Stomach (tissue), 4 donors: Measurements from ENCODE around the gene GRK1.

Experiments used
- CTCF ChIP-seq, 7 experiments: fragments of 450-650 bp in 4 of 7; fragments of 200-600 bp in 3 of 7; sonication (generic) in 3 of 7; IDR thresholded peaks; one replicate each; pipeline ENCODE4 v1.5.1; 2016 to 2019; ENCODE audit warnings: antibody characterized with exemption in 7 of 7, control low read depth in 2 of 7, mild to moderate bottlenecking in 1 of 7
- POLR2A ChIP-seq, 4 donors: fragments of 450-650 bp; IDR thresholded peaks; one replicate each; pipeline ENCODE4 v1.6.1; 2016; ENCODE audit warnings: antibody characterized with exemption in 4 of 4, control low read depth in 2 of 4, mild to moderate bottlenecking in 1 of 4, moderate library complexity in 1 of 4
- POLR2AphosphoS5 ChIP-seq, 3 donors: sonication (generic); formaldehyde crosslinking; IDR thresholded peaks; one replicate each; pipeline ENCODE4 v1.6.1; 2016; ENCODE audit warnings: antibody characterized with exemption in 3 of 3

DNA sequence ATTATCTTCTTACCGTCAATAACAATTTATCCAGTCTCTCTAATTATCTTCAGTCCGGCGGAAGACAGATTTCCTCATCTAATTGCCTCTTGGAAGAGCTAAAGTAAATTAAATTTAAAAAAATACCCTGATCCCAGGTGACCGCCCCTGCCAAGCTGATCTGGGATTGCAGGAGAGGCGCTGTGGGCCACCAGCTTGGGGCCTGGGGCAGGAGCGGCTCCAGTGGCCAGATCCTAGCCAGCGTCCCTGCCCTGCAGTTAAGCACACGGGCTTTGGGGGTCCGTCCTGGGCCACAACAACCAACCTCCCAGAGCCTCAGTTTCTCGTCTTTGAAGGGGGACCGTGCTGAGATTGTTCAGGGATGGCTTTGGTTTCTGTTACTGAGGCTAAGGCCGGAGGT, 79.7 kb downstream of the GRK1 start:
- TF ChIP-seq CTCF (IDR thresholded peaks at IDR 0.05), result no peak
- TF ChIP-seq POLR2A (IDR thresholded peaks at IDR 0.05), result no peak
- TF ChIP-seq POLR2AphosphoS5 (IDR thresholded peaks at IDR 0.05), result no peak
